MM.1S (cell line): ENCODE results near the gene SLC4A4.

Source experiments
- EZH2 ChIP-seq: fragments of 300-600 bp; sonication (generic); optimal IDR thresholded peaks from 2 replicates; pipeline ENCODE3; 2017; ENCODE audit warnings: low read depth, mild to moderate bottlenecking, antibody characterized with exemption, low read length, mixed read lengths
- EZH2phosphoT487 ChIP-seq: fragments of 300-600 bp; sonication (generic); IDR thresholded peaks from 2 replicates; pipeline ENCODE4 v1.6.1; 2018; ENCODE audit warnings: antibody characterized with exemption, low read length
- TF ChIP-seq, protein P1 (sequence below): fragments of 300-600 bp; sonication (generic); IDR thresholded peaks from 2 replicates; pipeline ENCODE4 v1.5.1; 2016; ENCODE audit warnings: antibody characterized with exemption, low read length, mixed read lengths

DNA sequence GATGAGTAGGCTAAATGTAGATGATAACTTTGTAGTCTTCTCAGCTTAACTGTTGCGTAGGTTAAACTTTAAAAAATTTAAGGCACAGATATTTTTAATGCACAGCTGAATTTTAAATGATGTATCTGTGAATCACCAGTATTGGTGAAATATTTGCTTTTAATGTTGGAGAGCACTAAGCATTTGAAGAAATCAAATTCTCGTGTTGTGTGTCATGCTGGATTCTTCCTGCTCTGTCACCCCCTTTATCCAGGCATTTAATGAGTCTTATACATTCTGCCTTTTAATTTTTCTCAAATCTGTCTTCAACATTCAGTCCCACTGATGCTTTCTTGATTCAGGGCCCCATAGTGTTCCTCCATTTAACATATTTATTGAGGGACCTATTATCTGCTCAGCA is 76.7 kb downstream of the SLC4A4 start:
- TF ChIP-seq, protein P1, sequence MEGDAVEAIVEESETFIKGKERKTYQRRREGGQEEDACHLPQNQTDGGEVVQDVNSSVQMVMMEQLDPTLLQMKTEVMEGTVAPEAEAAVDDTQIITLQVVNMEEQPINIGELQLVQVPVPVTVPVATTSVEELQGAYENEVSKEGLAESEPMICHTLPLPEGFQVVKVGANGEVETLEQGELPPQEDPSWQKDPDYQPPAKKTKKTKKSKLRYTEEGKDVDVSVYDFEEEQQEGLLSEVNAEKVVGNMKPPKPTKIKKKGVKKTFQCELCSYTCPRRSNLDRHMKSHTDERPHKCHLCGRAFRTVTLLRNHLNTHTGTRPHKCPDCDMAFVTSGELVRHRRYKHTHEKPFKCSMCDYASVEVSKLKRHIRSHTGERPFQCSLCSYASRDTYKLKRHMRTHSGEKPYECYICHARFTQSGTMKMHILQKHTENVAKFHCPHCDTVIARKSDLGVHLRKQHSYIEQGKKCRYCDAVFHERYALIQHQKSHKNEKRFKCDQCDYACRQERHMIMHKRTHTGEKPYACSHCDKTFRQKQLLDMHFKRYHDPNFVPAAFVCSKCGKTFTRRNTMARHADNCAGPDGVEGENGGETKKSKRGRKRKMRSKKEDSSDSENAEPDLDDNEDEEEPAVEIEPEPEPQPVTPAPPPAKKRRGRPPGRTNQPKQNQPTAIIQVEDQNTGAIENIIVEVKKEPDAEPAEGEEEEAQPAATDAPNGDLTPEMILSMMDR = no peak
- TF ChIP-seq EZH2phosphoT487 = no peak
- TF ChIP-seq EZH2 = no peak
